HUES48 (cell line): ENCODE results near the gene ANKHD1.

ENCODE experiments used
- H3K27ac ChIP-seq: one replicate; pipeline ENCODE4 v1.7.0; 2013; ENCODE audit warnings: low read depth, low read length, inconsistent platforms
- H3K27me3 ChIP-seq: 2 replicates; pipeline ENCODE4 v1.6.1; 2013; ENCODE audit warnings: mild to moderate bottlenecking, low read length; ENCODE audit not compliant: control insufficient read depth, insufficient read depth
- H3K36me3 ChIP-seq: 2 replicates; pipeline ENCODE4 v1.6.1; 2013; ENCODE audit warnings: low read length; ENCODE audit not compliant: control insufficient read depth, insufficient read depth
- H3K4me1 ChIP-seq: 2 replicates; pipeline ENCODE4 v1.6.1; 2013; ENCODE audit warnings: mild to moderate bottlenecking, low read length; ENCODE audit not compliant: control insufficient read depth, insufficient read depth
- H3K4me3 ChIP-seq: 2 replicates; pipeline ENCODE4 v1.5.1; 2013; ENCODE audit warnings: mild to moderate bottlenecking, low read depth, low read length
- H3K9ac ChIP-seq: 2 replicates; pipeline ENCODE4 v1.6.1; 2013; ENCODE audit warnings: mild to moderate bottlenecking, low read depth, low read length, moderate library complexity
- H3K9me3 ChIP-seq: 2 replicates; pipeline ENCODE4 v1.6.1; 2013; ENCODE audit warnings: low read length; ENCODE audit not compliant: control insufficient read depth, insufficient read depth

Gene ANKHD1

DNA sequence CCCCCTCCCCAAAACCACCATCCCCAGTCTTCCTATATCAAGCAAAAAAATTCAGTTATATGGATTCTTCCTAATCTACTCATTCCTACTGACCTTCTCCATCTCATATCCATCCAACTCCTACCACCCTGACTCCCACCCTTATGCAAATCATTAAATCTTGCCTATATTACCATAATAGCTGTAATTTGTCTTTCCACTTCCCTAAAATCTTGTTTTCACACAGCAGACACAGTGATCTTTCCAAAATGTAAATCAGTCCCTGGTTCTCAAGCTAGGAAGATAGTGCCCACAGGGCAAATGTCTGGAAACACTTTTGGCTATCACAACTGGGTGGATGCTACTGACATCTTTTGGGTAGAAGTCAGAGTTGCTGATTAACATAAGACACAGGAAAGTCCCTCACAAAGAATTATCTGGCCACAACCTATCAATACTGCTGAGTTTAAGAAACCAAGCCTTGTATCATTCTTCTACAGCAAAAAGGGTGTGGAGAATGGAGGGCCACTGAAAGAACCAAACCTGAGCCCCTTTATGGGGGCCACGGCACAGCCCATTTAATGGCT is 154.2 kb downstream of the ANKHD1 start:
- Histone ChIP-seq H3K9me3 (no peaks in the 10 kb centered on the region), H3K36me3 (peaks cover 37% of the 10 kb centered on the region), H3K9ac (no peak overlapping the region), H3K4me3 (peak overlapping the region; percentile 97), H3K4me1 (peaks cover 13% of the 10 kb centered on the region), H3K27ac (no peak overlapping the region), H3K27me3 (no peaks in the 10 kb centered on the region)

DNA sequence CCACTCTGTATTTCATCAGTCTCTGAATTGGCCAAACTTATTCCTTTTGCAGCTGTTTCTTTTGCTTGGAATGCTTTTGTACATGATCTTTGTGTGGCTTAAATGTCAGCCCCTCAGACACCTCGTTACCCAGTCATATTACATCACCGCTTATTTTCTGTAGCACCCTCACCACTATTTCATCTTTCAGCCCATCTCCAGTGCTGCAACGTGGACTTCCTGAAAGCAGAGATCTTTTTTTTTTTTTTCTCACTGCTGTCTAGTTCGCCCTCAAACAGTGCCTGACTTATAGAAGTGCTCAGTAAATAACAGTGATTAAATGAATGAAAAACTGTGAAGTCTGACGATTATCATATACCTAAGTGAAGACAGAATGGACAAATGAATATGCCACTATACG is 154.8 kb downstream of the ANKHD1 start:
- Histone ChIP-seq H3K36me3 (peaks cover 31% of the 10 kb centered on the region), H3K4me1 (peaks cover 13% of the 10 kb centered on the region), H3K4me3 (peak overlapping the region; percentile 97), H3K27me3 (no peaks in the 10 kb centered on the region), H3K9ac (peak overlapping the region; percentile 95), H3K9me3 (no peaks in the 10 kb centered on the region), H3K27ac (no peak overlapping the region)

DNA sequence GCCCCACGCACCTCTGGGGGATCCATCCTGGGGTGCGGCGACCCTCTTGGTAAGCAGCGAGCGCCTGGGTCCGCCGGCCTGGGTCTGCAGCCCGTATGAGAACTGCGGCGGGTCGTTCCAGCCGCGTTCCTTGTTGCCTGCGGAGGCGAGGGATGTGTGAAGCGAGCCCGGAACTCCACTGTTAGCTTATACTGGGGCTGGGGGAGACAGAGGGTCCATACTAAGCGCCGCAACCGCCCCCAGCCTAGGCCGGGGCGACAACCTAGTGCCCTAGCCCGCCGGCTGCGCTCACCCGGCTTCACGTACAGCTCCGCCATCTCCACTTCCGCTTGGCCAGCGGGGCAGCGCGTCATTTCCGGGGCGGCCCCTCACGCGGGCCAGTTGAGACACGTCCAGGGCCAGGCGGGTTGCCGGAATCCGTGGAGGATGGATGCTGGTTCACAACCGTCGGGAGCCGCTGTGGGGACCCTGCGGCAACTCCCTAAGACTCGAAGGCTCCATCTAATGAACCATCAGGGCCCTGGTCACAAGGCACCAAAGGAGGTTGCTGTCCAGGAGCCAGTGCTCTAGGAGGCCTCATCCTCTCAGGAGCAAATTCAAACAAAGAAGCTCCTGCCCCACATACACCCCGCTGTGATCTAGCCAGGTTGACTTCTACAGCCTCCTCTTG is 155.6 kb downstream of the ANKHD1 start, which contains the start of gene SRA1:
SRA1 (minus strand) TSS at position 338 of the 670 bp plus-strand sequence; CDS start at position 317, 21 bp downstream.
- H3K4me1 ChIP-seq, result peaks cover 13% of the 10 kb centered on the region
- peak within 1 kb of the TSS; percentile 95 for H3K9ac ChIP-seq
- peak within 1 kb of the TSS; percentile 97 for H3K4me3 ChIP-seq
- H3K36me3 ChIP-seq, result peaks cover 29% of the 10 kb centered on the region
- peak within 1 kb of the TSS; percentile 86 for H3K27ac ChIP-seq
- H3K9me3 ChIP-seq, result no peaks in the 10 kb centered on the region
- H3K27me3 ChIP-seq, result no peaks in the 10 kb centered on the region

DNA sequence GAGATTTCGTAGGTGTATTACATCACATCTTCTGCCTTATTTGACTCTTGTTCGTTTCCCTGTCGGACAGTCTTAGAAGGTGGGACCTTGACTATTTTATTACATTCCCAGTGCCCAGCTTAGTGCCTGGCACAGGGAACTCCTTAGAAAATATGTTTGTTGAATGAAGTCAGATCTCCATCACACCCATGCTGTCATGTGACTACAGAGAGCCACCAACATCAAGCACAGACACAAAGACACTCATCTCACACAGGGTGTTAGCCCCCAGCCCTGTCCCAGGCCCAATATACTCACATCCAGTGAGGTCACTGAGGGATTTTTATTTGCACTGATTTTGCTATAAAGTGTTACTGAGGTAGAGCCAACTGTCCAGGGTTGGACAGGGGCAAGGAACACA is 156.3 kb downstream of the ANKHD1 start:
- H3K4me1 ChIP-seq, result peaks cover 13% of the 10 kb centered on the region

DNA sequence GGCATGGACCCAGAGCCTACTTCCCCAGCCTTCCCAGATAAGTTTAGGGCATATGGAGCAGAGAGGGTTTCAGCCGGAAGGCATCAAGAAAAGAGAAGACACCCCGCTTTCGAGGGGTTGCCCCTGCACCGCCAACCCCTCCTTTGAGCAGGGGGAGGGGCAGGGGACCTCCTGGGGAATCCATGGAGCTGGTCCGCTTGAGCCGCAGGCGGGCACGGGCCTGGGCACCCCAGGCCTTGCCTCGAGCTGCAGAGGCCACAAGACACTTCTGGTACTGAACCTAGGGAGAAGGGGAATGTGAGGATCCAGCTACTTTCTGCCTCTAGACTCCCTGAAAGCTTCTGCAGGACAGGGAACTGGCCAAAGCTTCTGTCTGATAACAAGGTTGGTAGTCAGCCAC is 156.9 kb downstream of the ANKHD1 start:
- Histone ChIP-seq H3K4me3 (no peak overlapping the region), H3K27ac (no peak overlapping the region), H3K9me3 (no peaks in the 10 kb centered on the region), H3K27me3 (no peaks in the 10 kb centered on the region), H3K9ac (no peak overlapping the region), H3K36me3 (peaks cover 21% of the 10 kb centered on the region), H3K4me1 (peaks cover 13% of the 10 kb centered on the region)

More for the DNA sequence above, 156.3 kb downstream of the ANKHD1 start:
- no peak overlapping the region for H3K9ac ChIP-seq
- H3K4me3 ChIP-seq, result peak overlapping the region; percentile 97
- H3K27ac ChIP-seq, result peak overlapping the region; percentile 86
- no peaks in the 10 kb centered on the region for H3K27me3 ChIP-seq
- peaks cover 27% of the 10 kb centered on the region for H3K36me3 ChIP-seq
- no peaks in the 10 kb centered on the region for H3K9me3 ChIP-seq

DNA sequence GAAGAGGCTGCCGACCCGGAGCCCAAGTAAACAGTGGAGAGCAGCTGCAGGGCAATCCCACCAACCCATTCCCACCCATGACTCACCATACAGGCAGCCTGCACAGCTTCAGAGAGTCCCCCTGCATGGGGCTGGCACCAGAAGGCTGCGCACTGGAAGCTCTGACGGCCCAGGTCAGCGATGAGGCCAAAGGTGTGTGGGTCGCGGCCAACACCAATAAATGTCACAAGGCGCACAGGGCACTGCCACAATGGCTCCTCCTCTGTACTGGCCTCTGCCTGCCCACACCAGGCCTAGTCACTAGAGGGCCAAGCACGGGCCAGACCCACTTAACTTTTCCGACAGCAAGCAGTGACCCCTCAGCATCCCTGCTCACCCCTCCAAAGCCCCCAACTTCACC is 158.6 kb downstream of the ANKHD1 start:
- Histone ChIP-seq H3K9me3 (no peaks in the 10 kb centered on the region), H3K9ac (no peak overlapping the region), H3K4me1 (peaks cover 13% of the 10 kb centered on the region)

DNA sequence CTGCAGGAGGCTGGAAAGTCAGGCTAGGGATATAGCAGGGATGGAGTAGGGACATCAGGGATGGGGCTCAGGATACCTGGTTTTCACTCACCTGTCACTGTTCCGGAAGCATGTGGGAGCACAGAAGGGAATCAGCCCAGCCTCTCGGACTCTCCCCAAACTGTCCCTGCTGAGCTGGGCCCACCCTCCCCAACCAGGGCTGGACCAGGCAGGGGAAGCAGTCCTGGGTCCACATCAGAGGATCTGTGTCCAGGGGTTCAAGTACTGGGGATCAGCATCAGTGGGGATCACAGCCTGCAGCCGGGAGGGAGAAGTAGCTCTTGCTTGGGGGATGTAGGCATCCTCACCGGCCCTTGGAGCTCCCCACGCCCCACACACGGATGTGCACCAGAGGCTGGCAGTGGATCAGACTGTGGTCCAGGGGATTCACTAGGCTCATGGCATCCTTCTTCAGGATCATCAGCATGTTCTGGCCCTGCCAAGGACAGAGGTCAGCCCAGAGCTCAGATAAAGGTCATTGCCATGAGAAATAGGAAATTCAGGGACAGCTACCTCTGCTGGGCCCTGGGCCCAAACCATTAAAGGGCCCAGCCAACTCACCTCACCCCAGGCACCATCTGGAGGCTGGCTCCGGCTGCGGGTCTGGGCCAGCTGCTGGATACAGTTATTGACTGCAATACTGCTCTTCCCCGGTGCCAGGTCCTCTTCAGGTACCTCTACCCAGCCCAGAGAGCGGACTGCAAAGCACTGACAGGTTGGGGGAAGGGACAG is 160.3 kb downstream of the ANKHD1 start:
- H3K4me3 ChIP-seq, result no peak overlapping the region
- H3K9me3 ChIP-seq, result no peaks in the 10 kb centered on the region
- no peaks in the 10 kb centered on the region for H3K27me3 ChIP-seq
- H3K36me3 ChIP-seq, result peaks cover 22% of the 10 kb centered on the region
- H3K27ac ChIP-seq, result no peak overlapping the region
- peaks cover 11% of the 10 kb centered on the region for H3K4me1 ChIP-seq
- no peak overlapping the region for H3K9ac ChIP-seq

More for the DNA sequence above, 158.6 kb downstream of the ANKHD1 start:
- Histone ChIP-seq H3K4me3 (no peak overlapping the region), H3K27me3 (no peaks in the 10 kb centered on the region), H3K27ac (no peak overlapping the region), H3K36me3 (peaks cover 11% of the 10 kb centered on the region; the same call in 1 of the 2 replicates)

DNA sequence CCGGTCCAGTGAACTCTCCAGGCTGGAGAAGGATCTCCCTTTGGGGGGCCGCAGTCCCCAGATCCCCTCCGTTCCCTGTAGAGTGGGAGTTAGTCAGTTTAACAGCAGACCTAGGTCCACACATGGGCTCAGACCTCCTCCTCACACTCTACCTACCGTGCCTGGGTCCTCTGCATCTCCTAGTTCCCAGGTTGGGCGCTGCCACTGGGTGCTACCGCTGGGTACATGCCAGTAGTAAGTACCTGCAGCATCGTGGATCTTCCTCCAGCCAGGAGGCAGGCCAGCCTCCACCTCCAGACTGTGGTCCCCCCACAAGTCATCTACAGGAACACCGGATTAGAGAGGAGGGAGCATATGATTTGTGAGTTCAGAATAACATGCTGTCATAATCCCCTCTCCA is 162.0 kb downstream of the ANKHD1 start:
- no peak overlapping the region for H3K9ac ChIP-seq
- no peak overlapping the region for H3K27ac ChIP-seq
- peak overlapping the region; percentile 88 for H3K4me3 ChIP-seq
- no peaks in the 10 kb centered on the region for H3K27me3 ChIP-seq
- peaks cover 36% of the 10 kb centered on the region for H3K36me3 ChIP-seq
- no peaks in the 10 kb centered on the region for H3K9me3 ChIP-seq
- H3K4me1 ChIP-seq, result peaks cover 4% of the 10 kb centered on the region; the same call in 1 of the 2 replicates

DNA sequence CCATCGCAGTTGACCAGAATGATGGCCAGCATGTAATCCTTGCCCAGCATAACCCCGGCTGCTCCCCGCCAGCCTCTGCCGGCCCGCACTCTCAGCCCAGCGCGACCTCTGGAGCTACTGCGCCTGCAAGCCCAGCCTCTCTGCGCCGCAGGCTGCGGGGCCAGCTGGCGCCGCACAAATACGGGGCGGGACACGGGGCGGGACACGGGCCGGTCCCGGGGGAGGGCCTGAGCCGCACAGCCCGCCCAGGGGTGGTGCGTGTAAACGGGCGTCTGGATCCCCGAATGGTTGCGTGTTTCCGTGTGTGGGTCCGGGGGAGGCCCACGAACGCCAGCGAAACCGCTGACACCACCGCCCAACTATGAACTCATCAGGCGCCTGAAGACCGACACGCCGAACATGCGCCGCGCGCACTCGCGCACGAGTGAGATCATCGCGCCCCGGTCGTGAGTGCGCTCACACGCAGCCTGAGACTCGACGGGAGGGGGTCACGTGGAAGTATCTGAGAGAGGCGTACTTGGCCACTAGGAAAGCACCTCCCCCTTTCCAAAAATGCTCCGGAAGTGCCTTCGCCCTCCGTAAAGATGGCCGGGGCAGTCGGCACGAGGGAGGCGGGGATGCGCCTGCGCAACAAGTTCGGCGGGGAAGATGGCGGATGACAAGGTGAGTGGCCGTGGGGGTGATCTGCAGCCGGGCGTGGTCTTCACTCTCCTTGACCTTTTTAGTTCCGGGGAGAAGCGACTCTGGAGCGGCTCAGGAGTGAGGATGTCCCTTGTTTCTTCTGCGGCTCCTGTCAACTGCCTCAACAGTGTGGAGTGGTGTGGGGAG is 162.8 kb downstream of the ANKHD1 start, which contains the start of the genes APBB3 and SLC35A4:
APBB3 (minus strand) TSS at position 403 of the 828 bp plus-strand sequence; CDS start at position 50, 353 bp downstream.
SLC35A4 (plus strand) TSS at position 633 of the 828 bp plus-strand sequence. CDS start 2,342 bp downstream, outside the sequence.
- peaks cover 4% of the 10 kb centered on the region; the same call in 1 of the 2 replicates for H3K4me1 ChIP-seq
- no peaks in the 10 kb centered on the region for H3K9me3 ChIP-seq
- H3K27me3 ChIP-seq, result no peaks in the 10 kb centered on the region
- H3K27ac ChIP-seq, result peak within 1 kb of the TSS; percentile 82
- peaks cover 36% of the 10 kb centered on the region for H3K36me3 ChIP-seq
- peak within 1 kb of the TSS; percentile 88 for H3K4me3 ChIP-seq
- H3K9ac ChIP-seq, result peak within 1 kb of the TSS; percentile 76

DNA sequence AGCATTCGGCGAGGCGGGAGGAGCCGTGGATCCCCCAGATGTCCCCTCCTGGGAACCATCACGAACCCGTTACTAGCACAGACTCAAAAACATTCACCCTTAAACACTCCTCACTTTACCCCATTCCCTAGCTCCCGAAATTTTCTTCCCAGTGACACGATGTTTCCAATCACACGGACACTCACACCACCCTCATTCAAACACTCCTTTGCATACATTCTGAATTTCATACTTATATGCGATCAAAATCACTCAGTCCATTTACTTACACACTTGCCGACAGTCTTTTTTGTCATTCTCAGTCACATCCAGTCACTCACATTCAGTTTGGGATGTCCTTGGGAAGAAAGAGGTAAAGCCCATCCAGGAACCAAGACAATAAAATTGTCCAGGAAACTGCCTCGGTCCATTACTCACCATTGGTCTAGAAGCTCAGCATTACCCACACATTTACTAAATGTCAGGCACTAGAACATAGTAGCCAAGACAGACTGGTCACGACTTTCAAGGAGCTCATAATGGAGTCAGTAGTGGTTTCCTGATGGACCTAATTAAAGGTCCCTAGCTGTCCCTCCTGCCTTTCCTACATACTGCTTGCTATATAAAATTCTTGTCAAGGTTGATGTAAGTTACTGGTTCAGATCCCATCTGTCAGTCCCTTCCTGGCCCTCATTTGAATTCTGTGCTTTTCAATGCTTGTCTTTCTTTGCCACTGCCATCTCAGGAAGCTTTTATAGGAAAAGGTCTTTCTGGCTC is 163.6 kb downstream of the ANKHD1 start:
- Histone ChIP-seq H3K27ac (no peak overlapping the region), H3K9me3 (no peaks in the 10 kb centered on the region), H3K27me3 (no peaks in the 10 kb centered on the region), H3K9ac (peak overlapping the region; percentile 76), H3K4me1 (peaks cover 4% of the 10 kb centered on the region; the same call in 1 of the 2 replicates), H3K4me3 (peak overlapping the region; percentile 88), H3K36me3 (peaks cover 36% of the 10 kb centered on the region)
